ENCODE data around the gene FAM110A.
"Not testable (repeated sequence)": the region's sequence is repeated elsewhere in the genome, so short reads cannot be mapped to it uniquely, and the experiment has no call there.

FAM110A gene

DNA sequence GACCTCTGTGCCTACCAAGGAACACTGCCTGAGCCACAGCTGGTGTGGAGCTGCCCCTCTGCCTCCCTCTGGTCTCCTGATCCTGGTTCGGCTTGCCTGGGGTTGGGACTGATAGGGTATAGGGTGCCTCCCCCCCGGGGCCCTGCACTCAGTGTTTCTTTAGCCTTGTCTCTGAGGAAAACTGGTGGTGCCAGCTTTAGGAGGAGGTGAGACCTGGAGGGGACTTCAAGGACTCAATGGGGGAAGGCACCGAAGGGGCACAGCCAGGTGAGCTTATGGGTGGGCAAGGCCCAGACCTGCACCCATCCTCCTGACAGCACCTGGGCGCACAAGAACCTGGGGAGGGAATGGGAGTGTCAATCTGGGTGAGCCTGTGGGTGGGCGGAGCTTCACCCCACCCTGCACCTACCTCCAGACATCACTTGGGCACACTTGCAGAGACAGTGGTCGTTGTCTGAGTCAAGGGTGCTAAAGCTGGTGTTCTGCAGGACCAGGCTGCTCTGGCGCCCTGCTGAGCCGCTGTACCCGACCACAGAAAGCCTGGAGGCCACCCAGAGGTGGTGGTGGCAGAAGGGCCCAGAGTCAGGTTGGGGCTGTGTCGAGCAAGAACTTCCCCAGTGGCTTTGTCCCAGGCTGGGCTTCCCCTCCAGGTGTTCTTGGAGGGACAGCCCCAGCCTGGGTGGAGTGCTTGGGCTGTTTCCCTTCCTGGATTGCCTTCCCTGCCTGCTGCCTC, 40.5 kb downstream of the FAM110A start:
- no peak for DNase-seq (ENCODE audit: low read depth in 3 of 3)

DNA sequence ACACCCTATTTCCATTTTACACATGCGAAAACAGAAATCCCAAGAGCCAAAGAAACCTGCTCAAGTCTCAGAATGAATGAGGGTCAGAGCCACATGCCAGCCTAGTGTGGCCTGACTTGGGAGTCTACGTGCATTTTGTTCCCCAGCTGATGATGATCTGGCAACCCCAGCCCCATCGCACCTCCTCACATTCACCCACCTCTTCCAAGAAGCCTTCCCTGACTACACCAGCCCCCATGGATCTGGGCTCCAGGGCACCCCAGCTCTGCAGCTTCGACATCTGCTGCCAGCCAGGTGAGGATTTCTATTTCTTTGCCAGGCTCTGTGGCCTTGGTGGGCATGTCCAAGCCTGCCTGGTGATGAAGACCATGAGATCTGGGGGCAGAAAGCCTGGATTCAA, 41.6 kb downstream of the FAM110A start:
- DNase-seq (ENCODE audit: low read depth in 3 of 3), result no peak

DNA sequence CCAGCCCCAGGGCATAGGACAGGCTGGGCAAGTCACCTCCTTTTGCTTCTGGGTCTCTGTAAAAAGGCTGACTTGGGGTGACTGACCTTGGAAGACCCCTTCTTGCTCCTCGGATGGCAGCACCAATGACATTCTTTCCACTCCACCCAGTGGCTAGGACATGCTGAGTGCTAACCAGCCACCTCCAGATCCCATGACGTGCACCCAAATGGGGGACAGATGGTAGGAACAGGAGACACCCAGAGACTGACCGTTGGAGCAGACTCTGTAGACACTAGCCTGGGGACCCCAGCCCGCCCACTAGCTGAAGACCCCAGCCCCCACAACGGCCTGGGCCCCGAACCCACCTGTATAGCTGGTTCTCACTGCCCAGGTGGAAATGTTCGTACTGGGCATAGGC, 44.3 kb downstream of the FAM110A start:
- DNase-seq (ENCODE audit: low read depth in 3 of 3), result no peak

DNA sequence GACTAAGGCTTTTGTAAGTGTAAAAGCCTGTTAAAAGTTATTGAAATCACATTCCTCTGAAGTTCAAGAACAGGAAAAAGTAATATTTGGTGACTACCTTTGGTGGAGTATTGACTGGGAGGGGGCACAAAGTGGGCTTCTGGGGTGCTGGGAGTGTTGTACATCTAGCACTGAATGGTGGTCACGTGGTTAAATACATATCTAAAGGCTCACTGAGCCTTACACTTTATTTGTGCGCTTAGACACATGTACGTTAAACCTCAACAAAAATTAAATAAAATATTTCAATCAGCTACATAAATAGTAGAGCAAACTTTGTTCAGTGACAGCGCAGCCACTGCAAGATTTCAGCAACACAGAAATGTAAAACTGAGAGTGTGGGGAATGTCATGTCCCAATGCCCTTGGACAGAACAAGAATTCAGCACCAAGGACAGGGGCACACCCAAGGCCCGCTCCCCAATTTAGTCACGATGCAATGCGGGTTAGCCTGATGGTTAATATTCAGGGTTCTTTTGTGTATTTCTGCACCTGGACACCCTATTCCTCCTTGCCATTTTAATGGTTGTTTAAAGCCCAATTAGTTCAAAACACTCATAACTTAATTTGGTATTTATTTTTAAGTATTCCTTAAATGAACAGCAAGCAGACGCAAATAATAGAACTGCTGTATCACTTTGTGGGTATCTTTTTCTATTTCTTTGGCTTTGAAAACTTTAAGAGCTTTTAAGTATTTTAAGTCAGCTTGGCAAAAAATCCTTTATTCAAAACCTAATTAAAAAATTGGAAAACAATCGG, 45.2 kb downstream of the FAM110A start:
- DNase-seq (ENCODE audit: low read depth in 3 of 3), result no peak

DNA sequence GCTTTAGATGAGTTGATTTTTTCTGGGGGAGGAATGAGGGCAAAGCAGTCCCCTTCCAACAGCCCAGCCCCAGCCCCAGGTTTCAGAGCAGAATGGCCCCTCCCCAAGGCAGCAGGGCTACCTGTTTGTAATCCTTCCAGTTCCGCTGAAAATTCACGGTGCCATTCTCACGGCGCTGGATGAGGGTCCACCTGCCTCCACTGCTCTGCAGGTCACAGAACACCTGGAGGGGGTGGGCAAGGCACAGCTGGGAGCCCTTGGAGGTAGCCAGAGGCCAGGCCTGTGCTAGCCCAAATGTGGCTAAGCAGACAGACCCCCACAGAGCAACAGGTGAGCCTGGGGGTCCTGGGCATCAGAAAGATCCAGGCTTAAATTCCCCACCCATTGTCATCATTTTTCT, 46.1 kb downstream of the FAM110A start:
- DNase-seq (ENCODE audit: low read depth in 3 of 3), result no peak

DNA sequence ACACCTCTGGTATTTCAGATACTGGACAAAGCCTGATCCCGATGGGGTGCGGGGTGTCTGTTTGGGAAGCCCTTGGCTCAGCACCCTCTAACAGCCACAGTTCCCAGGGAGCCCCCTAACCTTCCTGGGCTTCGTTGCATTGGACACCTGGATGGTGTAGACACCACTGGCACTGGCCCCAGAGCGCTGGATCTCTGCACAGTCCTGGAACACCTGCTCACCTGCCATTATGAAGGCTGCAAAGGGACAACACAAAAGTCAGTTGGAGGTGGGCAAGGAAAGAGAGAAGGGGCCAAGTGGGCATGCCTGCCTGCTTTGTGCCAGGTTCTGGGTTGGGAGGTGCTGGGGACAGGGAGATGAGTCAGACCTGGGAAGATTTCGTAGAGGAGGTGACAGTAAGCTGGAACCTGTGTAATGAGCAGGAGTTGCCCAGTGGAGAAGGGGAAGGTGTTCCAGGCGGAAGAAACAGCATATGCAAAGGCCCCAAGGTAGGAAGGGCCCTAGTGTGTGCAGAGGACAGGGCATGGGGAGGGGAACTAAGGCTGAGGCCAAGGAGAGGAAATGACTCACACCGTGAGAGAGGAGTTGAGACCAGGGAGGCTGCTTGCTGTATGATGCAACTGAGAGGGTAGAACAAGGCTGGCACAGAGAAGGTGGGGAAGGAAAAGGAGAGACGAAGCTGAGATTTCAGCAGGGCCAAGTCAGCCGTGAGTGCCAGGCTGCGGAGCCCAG, 47.7 kb downstream of the FAM110A start:
- no peak for DNase-seq (ENCODE audit: low read depth in 3 of 3)

DNA sequence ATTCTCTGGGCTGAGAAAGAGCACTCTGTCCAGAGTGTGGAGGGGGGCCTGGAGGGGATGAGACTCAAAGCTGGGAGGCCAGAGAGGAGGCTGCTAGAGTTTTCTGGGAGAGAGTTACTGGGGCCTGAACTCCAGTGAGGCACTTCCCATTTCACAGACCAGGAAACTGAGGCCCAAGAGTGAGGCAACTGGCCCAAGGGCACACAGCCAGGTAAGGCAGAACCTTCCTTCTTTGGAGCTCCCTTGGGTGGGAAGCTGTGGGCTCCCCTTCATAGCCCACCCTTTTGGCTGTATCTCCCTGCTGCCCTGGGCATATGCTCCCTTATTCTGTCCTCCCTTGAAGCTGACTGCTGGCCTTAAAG, 48.2 kb downstream of the FAM110A start:
- no peak for DNase-seq (ENCODE audit: low read depth in 3 of 3)

DNA sequence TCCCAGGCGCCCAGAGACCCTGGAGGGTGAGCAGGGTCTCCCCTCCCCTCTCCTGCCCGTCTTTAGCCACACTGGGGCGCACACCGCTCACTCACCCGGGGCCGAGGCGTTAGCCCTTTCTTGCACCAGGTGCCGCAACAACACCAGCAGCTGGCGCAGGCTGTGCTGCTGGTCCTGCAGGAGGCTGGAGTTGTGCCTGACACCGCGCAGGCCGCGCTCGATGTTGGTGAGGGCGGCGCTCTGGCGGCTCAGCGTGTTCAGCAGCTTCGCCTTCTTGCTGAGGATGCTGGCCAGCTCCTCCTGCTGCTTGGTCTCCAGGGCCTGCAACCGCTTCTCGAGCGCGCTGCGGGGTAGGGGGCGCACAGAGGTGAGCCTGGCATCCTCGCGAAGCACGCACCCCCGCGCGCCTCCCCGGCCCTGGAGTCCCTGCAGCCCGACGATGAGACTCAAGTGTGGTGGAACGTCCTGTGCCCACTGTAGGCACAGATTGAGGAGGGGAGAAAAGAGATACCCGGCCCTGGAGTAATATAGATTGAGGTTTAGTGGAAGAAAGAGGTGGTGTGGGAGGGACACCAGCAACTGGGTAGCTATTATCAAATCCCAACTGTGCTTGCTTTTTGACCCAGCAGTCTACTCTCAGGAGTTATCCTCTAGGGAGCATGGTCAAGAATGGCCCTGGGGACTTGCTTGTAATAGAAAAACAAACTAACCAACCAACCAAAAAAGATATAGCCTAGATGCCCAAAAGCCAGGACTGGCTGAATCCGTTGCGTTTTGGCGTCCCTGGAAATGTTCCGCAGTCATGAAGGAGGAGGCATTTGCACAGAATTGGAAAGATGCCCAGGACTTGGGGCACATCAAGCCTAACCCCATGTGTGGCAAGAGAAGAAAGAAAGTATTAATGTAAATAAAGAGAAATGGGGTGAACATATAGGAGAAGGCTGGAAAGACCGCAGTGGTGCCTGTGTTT, 51.8 kb downstream of the FAM110A start:
- no peak for DNase-seq (ENCODE audit: low read depth in 3 of 3)

DNA sequence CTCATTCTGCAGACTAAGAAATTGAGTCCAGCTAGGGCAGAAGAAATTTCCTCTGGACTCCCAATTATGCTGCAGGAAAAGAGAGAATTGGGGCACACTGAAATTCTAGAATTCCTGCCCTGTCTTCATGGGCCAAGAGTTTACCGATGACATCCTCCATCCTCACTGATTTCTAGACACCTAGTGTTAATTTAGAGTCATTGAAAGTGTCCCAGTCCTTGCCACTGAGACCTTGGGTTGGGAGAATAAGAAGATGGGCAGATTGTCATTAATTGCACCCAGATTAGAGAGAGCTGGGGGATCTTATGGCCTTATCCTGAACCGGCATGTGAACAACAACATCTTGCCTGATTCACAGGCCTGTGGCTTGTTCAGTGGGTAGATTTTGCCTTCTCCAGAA, 53.6 kb downstream of the FAM110A start:
- DNase-seq (ENCODE audit: low read depth in 3 of 3), result no peak

DNA sequence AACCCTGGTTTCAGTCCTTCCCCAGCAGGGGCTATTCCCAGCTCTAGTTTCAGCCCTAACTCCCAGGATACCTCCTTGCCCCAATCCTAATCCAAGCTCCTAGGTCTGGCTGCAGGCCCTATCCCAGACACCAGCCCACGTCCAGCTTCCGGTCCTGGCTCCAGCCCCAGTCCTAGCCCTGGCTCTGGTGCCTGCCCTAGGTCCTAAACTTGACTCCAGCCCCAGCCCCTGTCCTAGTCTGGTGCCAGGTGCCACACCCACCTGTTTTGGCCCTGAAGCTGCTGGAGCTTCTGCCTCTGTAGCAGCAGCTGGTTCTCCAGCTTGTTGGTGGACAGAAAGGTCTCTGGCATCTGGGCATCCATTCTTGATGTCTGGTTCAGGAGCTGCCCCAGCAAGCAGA, 54.5 kb downstream of the FAM110A start:
- DNase-seq (ENCODE audit: low read depth in 3 of 3), result no peak

DNA sequence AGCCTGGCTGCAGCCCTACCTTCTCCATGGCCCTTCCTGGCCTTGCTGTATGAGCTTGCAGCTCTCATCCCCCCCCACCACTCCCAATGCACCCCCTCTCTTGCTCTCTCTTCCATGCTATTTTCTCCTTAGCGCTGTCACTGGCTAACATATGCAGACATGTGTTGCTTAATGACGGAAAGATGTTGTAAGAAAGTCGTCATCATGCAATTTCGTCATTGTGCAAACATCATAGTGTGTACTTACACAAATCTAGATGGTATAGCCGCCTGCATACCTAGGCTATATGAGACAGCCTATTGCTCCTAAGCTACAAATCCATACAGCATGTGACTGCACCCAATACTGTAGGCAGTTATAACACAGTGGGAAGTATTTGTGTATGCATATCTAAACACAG, 55.6 kb downstream of the FAM110A start:
- DNase-seq (ENCODE audit: low read depth in 3 of 3), result no peak

DNA sequence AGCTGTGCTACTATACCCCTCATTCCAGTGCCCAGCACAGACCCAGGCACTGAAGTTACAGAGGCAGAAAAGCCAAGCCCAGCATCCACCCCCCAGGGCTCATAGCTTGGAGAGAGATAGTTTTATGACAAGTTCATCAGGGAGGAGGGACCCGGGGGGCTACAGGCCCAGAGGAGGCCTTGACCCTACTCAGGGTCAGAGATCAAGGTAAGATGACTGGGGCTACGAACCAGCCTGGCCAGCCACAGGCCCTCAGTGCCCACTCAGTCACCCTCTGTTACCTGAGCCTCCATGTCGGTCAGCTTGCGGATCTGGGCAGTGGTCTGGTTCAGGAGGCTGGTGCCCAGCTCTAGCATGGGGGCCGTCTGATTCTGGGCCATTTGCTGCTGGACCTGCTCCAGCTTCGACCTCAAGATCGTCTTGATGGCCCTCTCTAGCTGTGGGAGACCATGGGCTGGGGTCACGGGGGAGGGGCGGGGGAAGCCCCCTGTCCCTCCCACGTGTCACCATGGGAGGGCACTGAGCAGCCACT, 56.5 kb downstream of the FAM110A start:
- DNase-seq (ENCODE audit: low read depth in 3 of 3), result no peak

DNA sequence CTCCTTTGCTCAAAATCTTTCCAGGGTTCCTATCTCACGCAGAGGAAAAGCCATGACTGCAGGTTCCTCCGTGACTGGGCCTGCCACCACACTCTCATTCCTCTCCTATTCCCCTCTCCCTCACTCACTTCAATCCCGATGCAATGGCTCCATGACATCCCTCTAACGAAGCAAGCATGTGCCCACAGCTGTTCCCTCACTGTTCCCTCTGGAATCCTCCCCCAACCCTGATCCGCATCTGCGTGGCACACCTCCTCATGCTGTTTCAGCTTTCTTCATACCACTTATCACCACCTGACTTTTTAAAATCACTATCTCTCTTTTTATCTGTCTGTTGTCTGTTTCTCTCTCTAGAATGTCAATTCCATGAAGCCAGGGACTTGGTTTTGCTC, 57.1 kb downstream of the FAM110A start:
- DNase-seq (ENCODE audit: low read depth in 3 of 3), result no peak

DNA sequence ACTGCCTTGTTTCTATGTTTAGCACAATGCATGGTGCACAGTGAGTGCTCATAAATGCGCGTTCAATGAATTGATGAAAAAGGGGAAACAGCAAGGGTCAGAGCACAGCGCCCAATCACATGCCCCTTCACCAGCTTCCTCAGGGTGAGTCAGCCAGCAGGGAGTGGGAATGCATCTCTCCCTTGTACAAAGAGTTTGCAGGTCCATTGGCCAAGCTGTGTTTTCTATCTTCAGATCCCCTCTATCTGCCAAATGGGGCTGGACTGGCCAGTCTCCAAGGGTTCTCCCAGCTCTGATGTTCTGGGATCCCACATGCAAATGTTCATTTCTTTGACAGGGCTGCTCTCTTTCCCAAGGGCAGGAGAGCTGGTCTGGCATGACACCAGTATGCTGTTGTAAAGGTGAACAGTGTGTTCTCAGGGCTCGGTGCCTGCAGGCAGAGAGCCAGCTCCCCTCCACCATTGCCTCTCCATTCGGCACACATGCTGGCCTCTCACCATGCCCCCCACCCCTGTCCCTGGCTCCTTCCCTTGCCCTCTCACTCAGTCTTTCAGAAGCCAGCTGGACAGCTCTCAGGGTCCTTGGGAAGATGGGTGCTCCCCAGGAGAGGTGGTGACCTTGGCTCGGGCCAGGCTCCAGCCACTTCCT, 57.7 kb downstream of the FAM110A start:
- DNase-seq (ENCODE audit: low read depth in 3 of 3), result no peak

DNA sequence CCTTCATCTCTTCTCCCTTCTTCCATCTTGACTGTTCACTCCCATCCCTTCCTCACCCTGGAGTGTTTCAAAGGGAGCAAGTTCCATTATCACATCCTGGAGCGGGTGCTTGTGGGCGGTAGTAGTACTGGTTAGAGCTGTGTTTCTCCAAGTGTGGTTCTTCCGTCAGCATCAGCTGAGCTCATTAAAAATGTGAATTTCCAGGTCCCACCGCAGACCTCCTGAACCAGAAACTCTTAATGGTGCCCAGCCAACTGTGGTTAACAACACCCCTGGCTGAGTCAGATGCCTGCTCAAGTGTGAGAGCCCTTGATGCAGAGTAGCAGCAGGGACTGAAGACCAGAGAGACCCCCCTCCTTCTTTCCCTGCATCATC, 58.2 kb downstream of the FAM110A start:
- DNase-seq (ENCODE audit: low read depth in 3 of 3), result no peak

DNA sequence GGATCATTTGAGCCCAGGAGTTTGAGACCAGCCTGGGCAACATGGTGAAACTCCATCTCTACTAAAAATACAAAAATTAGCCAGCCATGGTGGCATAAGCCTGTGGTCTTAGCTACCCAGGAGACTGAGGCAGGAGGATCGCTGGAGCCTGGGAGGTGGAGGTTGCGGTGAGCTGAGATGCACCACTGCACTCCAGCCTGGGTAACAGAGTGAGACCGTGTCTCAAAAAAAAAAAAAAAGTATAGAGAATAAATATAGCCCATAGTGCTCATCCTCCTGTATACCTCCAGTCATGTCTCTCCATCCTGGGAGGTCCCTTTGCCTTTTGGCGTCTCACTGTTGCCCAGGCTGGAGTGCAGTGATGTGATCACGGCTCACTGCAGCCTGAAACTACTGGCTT, 58.9 kb downstream of the FAM110A start:
- not testable (repeated sequence) for DNase-seq (ENCODE audit: low read depth in 3 of 3)

All from stimulated activated CD4-positive, alpha-beta T cell treated with anti-CD3 and anti-CD28 coated beads, TNF-alpha, amount 100 ng/mL, for 4 hours (primary cell).